TTC549 (cell line): ENCODE results near the gene CDHR3.
"Not testable (repeated sequence)": the region's sequence is repeated elsewhere in the genome, so short reads cannot be mapped to it uniquely, and the experiment has no call there.

Source experiments
- FAIRE-seq: peaks from 2 replicates; lab custom pipeline; 2012; peaks lifted over from hg19 to GRCh38; lab: Jason Lieb, UNC

CDHR3 gene

GRCh38 chr7:105962353-105962752 is 711 bp upstream of the CDHR3 start:
- no peak for FAIRE-seq

- FAIRE-seq = no peak
Observed at GRCh38 chr7:105971845-105972244, 8.8 kb downstream of the CDHR3 start.

GRCh38 chr7:105972276-105972675 is 9.2 kb downstream of the CDHR3 start:
- FAIRE-seq = no peak

- FAIRE-seq = no peak
Observed at GRCh38 chr7:105974471-105974870, 11.4 kb downstream of the CDHR3 start.

GRCh38 chr7:105975770-105976417 is 12.8 kb downstream of the CDHR3 start:
- no peak for FAIRE-seq

- FAIRE-seq = no peak
Observed at GRCh38 chr7:105976868-105977267, 13.8 kb downstream of the CDHR3 start.

GRCh38 chr7:105978035-105978434 is 15.0 kb downstream of the CDHR3 start:
- no peak for FAIRE-seq

GRCh38 chr7:105978974-105979373 is 15.9 kb downstream of the CDHR3 start:
- no peak for FAIRE-seq

- FAIRE-seq = no peak
Observed at GRCh38 chr7:105979405-105979804, 16.3 kb downstream of the CDHR3 start.

GRCh38 chr7:105980645-105981396 is 17.8 kb downstream of the CDHR3 start:
- FAIRE-seq = no peak

GRCh38 chr7:105982388-105982787 is 19.3 kb downstream of the CDHR3 start:
- FAIRE-seq = no peak

- not testable (repeated sequence) for FAIRE-seq
Observed at GRCh38 chr7:105984808-105985207, 21.7 kb downstream of the CDHR3 start.

- no peak for FAIRE-seq
Observed at GRCh38 chr7:105985229-105985628, 22.2 kb downstream of the CDHR3 start.

GRCh38 chr7:105985672-105986215 is 22.7 kb downstream of the CDHR3 start:
- no peak for FAIRE-seq

GRCh38 chr7:105987046-105987445 is 24.0 kb downstream of the CDHR3 start:
- no peak for FAIRE-seq

- FAIRE-seq = no peak
Observed at GRCh38 chr7:105988276-105988675, 25.2 kb downstream of the CDHR3 start.

GRCh38 chr7:105989191-105989590 is 26.1 kb downstream of the CDHR3 start:
- FAIRE-seq = no peak

GRCh38 chr7:105989686-105990085 is 26.6 kb downstream of the CDHR3 start:
- FAIRE-seq = no peak

- FAIRE-seq = no peak
Observed at GRCh38 chr7:105990141-105990540, 27.1 kb downstream of the CDHR3 start.

GRCh38 chr7:105990727-105991453 is 27.8 kb downstream of the CDHR3 start:
- no peak for FAIRE-seq

- FAIRE-seq = no peak
Observed at GRCh38 chr7:105992905-105993304, 29.8 kb downstream of the CDHR3 start.

- no peak for FAIRE-seq
Observed at GRCh38 chr7:105996860-105997737, 34.0 kb downstream of the CDHR3 start.
